SIG-M5 treated with dmso at 0.1 percent for 504 hours (cell line): Measurements from ENCODE around the gene SIM1.

Experiments
- DNase-seq: peaks from one replicate; lab custom pipeline; 2025; ENCODE audit not compliant: unreplicated experiment; lab: John Stamatoyannopoulos, UW

SIM1 gene

DNA sequence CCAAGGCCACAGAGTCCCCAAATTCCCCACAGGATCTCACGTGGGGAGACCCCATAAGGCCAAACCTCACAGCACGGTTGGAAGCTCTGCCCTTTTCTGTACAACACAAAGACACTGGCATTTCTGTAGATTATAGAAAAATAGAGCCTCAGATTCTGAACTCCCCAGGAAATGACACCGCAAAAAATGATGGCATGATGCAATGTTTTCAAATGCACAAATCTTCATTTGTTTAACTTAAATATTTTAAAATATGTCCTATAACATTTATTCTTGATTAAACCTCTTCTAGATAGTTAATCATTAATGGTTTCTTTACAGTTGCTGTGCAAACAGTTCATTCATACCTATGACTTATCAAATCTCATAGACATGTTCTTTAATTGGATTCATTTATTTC, 33.8 kb downstream of the SIM1 start:
- DNase-seq: no peak

DNA sequence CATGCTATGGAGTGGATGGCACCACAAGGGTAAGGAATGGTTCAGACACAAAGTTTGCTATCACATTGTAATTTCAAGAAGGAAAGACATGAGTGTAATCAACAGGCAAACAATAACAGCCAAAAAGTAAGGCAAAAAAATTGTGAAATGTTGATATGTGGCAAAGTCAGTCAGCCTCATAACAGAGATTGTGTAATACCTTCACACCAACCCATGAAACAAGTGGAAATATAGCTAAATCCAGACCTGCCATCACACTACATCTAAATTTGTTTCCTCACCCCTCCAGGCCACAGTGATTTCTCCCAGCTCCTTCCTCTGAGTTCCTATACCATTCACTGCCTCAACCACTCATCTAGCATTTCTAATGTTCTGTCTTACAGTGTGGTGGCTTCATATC, 37.3 kb downstream of the SIM1 start:
- DNase-seq: peak; percentile 19

GRCh38 chr6:100426744-100427338, 37.9 kb downstream of the SIM1 start:
- no peak for DNase-seq

DNA sequence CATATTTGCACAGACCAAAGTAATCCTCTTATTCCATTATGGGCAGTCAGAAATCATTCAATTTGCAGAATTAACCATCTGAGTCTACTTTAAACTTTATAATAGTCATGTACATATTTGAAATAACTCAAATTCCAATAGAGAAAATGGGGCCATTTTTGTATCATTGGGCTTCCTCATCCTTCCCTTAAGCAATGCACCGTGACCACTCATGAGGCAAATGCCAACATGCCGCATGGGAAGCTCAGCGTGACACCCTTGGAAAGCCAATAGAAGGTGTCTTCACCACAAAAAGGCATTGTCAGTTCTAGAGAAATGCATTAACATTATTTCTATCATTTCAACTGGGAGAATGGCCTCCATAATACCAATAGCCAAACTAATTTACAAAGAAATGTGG, 38.5 kb downstream of the SIM1 start:
- no peak for DNase-seq

- no peak for DNase-seq
Measured at GRCh38 chr6:100420711-100421110, 44.0 kb downstream of the SIM1 start.

- DNase-seq: no peak
Measured at GRCh38 chr6:100417036-100417435, 47.7 kb downstream of the SIM1 start.

DNA sequence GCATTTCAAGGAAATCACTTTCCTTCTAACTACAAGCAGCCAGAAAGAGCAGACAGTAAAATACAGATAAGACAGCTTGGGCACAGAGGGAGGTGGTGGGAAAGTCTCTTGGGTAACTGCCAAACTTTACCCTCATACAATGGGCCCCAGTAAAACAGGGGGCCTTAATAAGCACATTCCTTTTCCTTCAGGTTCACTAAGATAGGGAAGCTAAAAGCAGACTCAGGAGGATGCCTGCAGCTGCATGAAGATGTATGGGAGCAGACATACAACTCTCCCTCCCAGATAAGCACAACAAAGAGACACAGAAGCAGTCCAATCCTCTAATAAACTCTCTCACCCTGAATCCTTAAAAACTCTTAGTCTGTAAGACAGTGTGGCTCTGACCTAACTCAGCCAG, 49.0 kb downstream of the SIM1 start:
- DNase-seq: no peak

DNA sequence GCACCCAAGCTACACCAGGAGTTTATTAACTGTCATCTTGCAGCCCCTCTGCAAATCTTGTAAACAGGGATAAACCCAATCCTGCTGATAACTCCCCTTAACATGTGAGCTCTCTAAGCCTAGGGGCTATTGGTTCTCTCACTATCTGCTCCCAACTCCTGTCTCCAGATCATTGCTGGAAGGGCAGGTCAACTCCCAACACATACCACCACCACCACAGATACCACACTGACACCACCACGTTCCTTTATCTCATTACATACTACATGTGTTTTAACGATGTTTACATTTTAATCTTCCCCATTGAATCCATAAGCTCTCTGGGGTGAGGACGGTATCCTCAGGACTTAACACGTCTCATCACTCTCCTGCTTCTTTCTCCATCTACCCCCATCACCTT, 51.8 kb downstream of the SIM1 start:
- no peak for DNase-seq

GRCh38 chr6:100404051-100404450, 60.7 kb downstream of the SIM1 start:
- DNase-seq: no peak

DNA sequence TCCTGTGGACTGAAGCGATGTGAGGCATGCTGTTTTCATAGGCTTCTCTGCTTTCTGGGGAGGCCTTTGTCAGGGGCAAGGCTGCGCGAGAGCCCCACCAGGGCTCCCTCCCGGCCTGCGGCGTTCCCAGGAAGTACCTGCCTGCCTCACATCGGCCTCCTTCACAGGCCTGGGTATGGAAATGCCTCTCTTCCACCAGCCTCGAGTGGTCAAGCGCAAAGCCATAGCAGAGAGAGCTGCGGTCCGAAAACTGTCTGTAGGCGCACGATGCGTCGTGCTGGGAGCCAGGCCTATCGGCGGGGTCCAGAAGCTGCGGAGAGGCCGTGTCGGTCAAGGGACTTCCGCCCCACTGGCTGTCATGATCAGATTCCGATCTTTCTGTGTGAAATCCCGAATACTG, 71.2 kb downstream of the SIM1 start:
- DNase-seq: no peak

DNA sequence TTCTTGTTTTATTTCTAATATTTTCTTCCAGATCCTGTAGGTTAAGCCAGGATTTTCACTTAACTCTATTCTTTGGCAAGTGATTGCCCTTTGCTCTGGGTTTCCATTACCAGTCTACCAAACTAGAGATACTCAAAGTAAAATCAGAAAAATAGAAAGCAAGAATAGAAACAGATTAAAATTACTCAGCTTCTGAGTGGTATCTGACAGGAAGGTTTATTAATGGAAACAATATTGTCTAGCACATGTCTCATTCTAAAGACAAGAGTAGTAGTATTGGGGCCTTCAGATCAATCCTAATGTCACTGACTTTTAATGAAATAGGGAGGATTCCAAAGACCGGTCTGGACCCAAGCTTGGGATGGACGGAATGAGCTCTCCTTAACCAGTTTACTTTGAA, 72.3 kb downstream of the SIM1 start:
- no peak for DNase-seq

DNA sequence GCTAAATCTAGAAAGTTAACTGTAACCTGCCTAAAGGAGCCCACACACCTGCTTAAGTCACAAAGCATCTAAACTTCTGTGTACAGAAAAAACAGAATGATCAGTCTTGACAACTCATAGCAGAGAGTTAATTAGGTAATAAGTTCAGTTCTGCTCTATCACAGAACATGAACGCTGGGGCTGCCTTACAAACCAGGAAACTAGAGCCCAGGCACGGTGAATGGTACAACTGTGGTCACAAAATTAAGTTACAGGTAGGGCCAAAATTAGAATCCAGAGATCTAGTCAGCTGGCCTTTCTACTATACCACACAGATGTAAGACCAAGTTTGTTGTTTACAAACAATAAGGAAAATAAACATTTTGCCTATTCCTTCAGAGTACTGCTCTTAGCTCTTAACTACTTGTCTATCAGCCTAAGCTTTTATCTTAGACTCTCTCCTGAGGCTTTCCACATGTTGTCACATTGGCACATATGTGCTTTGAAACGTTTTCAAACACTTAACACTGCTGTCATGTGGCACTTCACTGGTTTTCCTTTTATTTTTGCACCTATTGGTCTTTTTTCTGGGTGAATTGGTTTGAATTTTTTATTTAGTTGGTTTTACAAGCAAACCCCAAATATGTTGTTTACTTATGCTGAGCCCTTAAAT, 75.7 kb downstream of the SIM1 start:
- DNase-seq: no peak

DNA sequence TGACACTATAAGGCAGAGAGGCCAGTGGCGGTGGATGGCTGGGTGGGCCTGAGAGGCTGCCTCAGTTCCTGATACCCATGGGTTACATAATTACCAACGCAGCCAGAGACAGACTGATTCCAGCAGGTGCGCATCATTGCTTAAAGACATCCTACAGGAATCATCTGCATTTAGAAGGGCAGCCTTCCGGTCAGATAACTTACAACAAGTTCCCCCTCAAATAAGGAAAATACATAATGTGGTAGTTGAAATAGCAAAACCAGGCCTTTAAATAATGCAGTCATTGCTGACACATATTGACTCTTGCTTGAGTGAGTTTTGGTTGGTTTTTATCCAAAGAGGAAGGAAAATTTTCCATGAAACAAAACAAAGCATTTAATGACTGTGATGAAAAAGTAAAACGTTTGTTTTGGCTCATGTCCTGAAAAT, 81.9 kb downstream of the SIM1 start:
- no peak for DNase-seq

- DNase-seq: no peak
Measured at GRCh38 chr6:100382031-100382430, 82.7 kb downstream of the SIM1 start.

DNA sequence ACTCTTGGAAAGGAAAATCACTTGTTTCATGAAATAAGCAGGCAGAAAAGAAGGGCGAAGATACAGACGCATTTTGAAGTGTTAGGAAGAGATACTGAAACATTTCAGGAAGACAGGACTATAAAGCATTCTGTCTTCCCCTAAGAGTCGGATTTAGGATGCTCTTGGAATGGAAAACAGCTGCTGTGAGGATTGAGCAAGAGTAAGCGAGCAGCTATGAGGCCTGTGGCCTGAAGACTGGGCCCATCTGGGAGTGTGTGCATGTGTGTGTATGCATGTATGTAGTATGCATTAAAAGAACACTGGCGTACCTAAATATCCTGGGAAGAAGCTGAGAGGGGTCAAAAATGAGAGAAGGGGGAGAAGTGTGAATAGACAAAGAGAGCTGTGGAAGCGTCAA, 83.6 kb downstream of the SIM1 start:
- no peak for DNase-seq

- DNase-seq: no peak
Measured at GRCh38 chr6:100379386-100379785, 85.3 kb downstream of the SIM1 start.

DNA sequence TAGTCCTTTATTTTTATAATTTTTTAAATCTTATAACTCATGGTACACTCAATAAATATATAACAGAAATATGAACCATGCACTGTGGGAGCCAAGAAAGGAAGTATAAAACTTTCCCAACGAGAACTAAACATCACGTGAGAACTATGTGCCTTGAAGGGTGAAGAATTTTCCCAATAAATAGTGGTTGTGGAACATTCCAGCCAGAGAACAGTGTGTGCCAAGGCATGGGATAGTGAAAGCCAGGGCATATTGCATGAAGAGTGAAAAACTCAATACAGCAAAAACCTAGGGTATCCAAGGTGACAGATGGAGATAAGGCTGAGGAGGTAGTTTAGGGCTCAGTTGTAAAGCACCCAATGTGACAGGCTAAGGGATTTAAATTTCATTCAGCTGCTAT, 86.1 kb downstream of the SIM1 start:
- no peak for DNase-seq

GRCh38 chr6:100376103-100376502, 88.6 kb downstream of the SIM1 start:
- peak; percentile 54 for DNase-seq

GRCh38 chr6:100372326-100373091, 92.2 kb downstream of the SIM1 start:
- no peak for DNase-seq

- DNase-seq: no peak
Measured at GRCh38 chr6:100371591-100371990, 93.1 kb downstream of the SIM1 start.

DNA sequence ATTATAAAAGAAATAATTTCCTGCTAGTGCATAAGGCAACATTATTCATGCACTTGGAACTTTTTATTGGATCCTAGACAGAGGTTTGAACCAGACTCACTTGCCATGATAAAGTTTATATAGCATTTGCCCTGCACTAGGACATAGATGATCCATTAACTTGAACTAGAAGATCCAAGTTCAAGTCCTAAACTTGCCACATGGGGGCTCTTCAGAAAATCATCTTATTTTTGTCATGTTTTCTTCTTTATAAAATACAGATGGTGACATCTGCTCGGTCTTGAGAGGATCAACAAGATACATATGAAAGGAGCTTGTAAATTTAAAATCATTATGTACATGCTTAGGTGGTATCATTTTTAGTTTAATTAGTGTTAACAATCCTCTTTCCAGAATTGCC, 94.5 kb downstream of the SIM1 start:
- DNase-seq: no peak

GRCh38 chr6:100366419-100366818, 98.3 kb downstream of the SIM1 start:
- DNase-seq: no peak
